Measurements from ENCODE around the gene CHMP4B. TPM values are rescaled to one million over a fixed set of nuclear protein-coding genes. Genes with fewer than 3 reads are reported as not detected.

CHMP4B gene
- total RNA-seq, 1 experiment from 2014 or later, result 203 TPM

- intact Hi-C loops (cut with micrococcal nuclease; ENCODE audit: unreplicated experiment), result no loop called here
- Mint-ChIP-seq H3K4me3 (ENCODE audit: unreplicated experiment) (no peak overlapping the region), H3K4me1 (ENCODE audit: low read depth, unreplicated experiment) (peaks cover 12% of the 10 kb centered on the region), H3K27ac (ENCODE audit: unreplicated experiment) (no peak overlapping the region), H3K27me3 (ENCODE audit: insufficient read depth, unreplicated experiment) (no peaks in the 10 kb centered on the region), H3K36me3 (ENCODE audit: insufficient read depth, unreplicated experiment) (peaks cover 62% of the 10 kb centered on the region), H3K9me3 (ENCODE audit: unreplicated experiment) (no peaks in the 10 kb centered on the region)
- ChIA-PET POLR2A (no interaction called here), CTCF (no interaction called here)
- Histone ChIP-seq H3K36me3 (ENCODE audit: control insufficient read depth, insufficient read depth, low read length) (peaks cover 7% of the 10 kb centered on the region), H3K4me1 (no peaks in the 10 kb centered on the region; the same call in 1 of the 2 replicates), H3K9me3 (no peaks in the 10 kb centered on the region), H3K4me3 (ENCODE audit: low read depth, low read length) (no peak overlapping the region), H3K27me3 (replicated peaks; ENCODE audit: control insufficient read depth, insufficient read depth, low read length) (no peaks in the 10 kb centered on the region)
- no TSS peak for BruUV-seq (replicated peaks)
- no peak for TF ChIP-seq CTCF (IDR thresholded peaks at IDR 0.05; ENCODE audit: insufficient read depth in 1 of 2, low read depth in 1 of 2, low read length in 1 of 2, severe bottlenecking in 1 of 2, unreplicated experiment in 1 of 2)
- no peak for DNase-seq
Measured at GRCh38 chr20:33857722-33858563, 46.8 kb downstream of the CHMP4B start.

GRCh38 chr20:33858666-33859065, 47.5 kb downstream of the CHMP4B start:
- Histone ChIP-seq H3K4me1 (no peaks in the 10 kb centered on the region; the same call in 1 of the 2 replicates), H3K36me3 (ENCODE audit: control insufficient read depth, insufficient read depth, low read length) (peaks cover 7% of the 10 kb centered on the region), H3K9me3 (no peaks in the 10 kb centered on the region), H3K4me3 (ENCODE audit: low read depth, low read length) (no peak overlapping the region), H3K27me3 (replicated peaks; ENCODE audit: control insufficient read depth, insufficient read depth, low read length) (no peaks in the 10 kb centered on the region)
- Mint-ChIP-seq H3K4me3 (ENCODE audit: unreplicated experiment) (no peak overlapping the region), H3K36me3 (ENCODE audit: insufficient read depth, unreplicated experiment) (peaks cover 60% of the 10 kb centered on the region), H3K27me3 (ENCODE audit: insufficient read depth, unreplicated experiment) (no peaks in the 10 kb centered on the region), H3K27ac (ENCODE audit: unreplicated experiment) (peak overlapping the region; percentile 32), H3K9me3 (ENCODE audit: unreplicated experiment) (no peaks in the 10 kb centered on the region), H3K4me1 (ENCODE audit: low read depth, unreplicated experiment) (peaks cover 12% of the 10 kb centered on the region)
- DNase-seq, result no peak
- no TSS peak for BruUV-seq (replicated peaks)
- intact Hi-C loops (cut with micrococcal nuclease; ENCODE audit: unreplicated experiment), result no loop called here
- ChIA-PET CTCF (no interaction called here), POLR2A (no interaction called here)
- no peak for TF ChIP-seq CTCF (IDR thresholded peaks at IDR 0.05; ENCODE audit: insufficient read depth in 1 of 2, low read depth in 1 of 2, low read length in 1 of 2, severe bottlenecking in 1 of 2, unreplicated experiment in 1 of 2)

- no peak for TF ChIP-seq CTCF (IDR thresholded peaks at IDR 0.05; ENCODE audit: insufficient read depth in 1 of 2, low read depth in 1 of 2, low read length in 1 of 2, severe bottlenecking in 1 of 2, unreplicated experiment in 1 of 2)
- no peak overlapping the region for H3K4me3 Mint-ChIP-seq (ENCODE audit: unreplicated experiment)
- H3K4me1 Mint-ChIP-seq (ENCODE audit: low read depth, unreplicated experiment), result peaks cover 12% of the 10 kb centered on the region
- POLR2A ChIA-PET, result no interaction called here
- BruUV-seq (replicated peaks), result no TSS peak
- H3K36me3 ChIP-seq (ENCODE audit: control insufficient read depth, insufficient read depth, low read length), result peaks cover 7% of the 10 kb centered on the region
- no peaks in the 10 kb centered on the region for H3K27me3 ChIP-seq (replicated peaks; ENCODE audit: control insufficient read depth, insufficient read depth, low read length)
- H3K4me1 ChIP-seq, result no peaks in the 10 kb centered on the region; the same call in 1 of the 2 replicates
- intact Hi-C loops (cut with micrococcal nuclease; ENCODE audit: unreplicated experiment), result no loop called here
- no peak overlapping the region for H3K4me3 ChIP-seq (ENCODE audit: low read depth, low read length)
- CTCF ChIA-PET, result interaction anchor here (0.7 kb wide), 1 partner anchor 168 kb away, joined by 3 read pairs; no protein-coding TSS in a partner anchor
- H3K9me3 ChIP-seq, result no peaks in the 10 kb centered on the region
- no peaks in the 10 kb centered on the region for H3K27me3 Mint-ChIP-seq (ENCODE audit: insufficient read depth, unreplicated experiment)
- no peaks in the 10 kb centered on the region for H3K9me3 Mint-ChIP-seq (ENCODE audit: unreplicated experiment)
- DNase-seq, result peak; percentile 35 to 65
- H3K36me3 Mint-ChIP-seq (ENCODE audit: insufficient read depth, unreplicated experiment), result peaks cover 54% of the 10 kb centered on the region
- peak overlapping the region; percentile 32 for H3K27ac Mint-ChIP-seq (ENCODE audit: unreplicated experiment)
Measured at GRCh38 chr20:33859157-33859695, 48.1 kb downstream of the CHMP4B start.

Data from Caco-2 (cell line).